HepG2 (cell line): ENCODE results near the gene CHMP6. TPM values are rescaled to one million over a fixed set of nuclear protein-coding genes. Genes with fewer than 3 reads are reported as not detected.

Source experiments
- HIVEP1 ChIP-seq: sonication (generic); formaldehyde crosslinking; IDR thresholded peaks from 2 replicates; pipeline ENCODE4 v1.4.0; 2020; ENCODE audit warnings: mild to moderate bottlenecking, missing genetic modification reagents
- KDM1A ChIP-seq: IDR thresholded peaks from 2 replicates; pipeline ENCODE4 v1.6.1; 2016; ENCODE audit warnings: missing compliant biosample characterization
- PHF5A ChIP-seq: IDR thresholded peaks from one replicate; pipeline ENCODE4 v1.6.1; 2018; ENCODE audit warnings: low read depth, missing genetic modification reagents; ENCODE audit not compliant: unreplicated experiment
- SALL2 ChIP-seq: sonication (generic); formaldehyde crosslinking; IDR thresholded peaks from 2 replicates; pipeline ENCODE4 v1.8.1; 2023; ENCODE audit warnings: mild to moderate bottlenecking, missing genetic modification reagents, inconsistent platforms
- SIX1 ChIP-seq: sonication (generic); formaldehyde crosslinking; IDR thresholded peaks from 2 replicates; pipeline ENCODE4 v1.4.0; 2020; ENCODE audit warnings: missing genetic modification reagents, borderline replicate concordance
- SYNCRIP ChIP-seq: fragments of 200-400 bp; formaldehyde crosslinking; IDR thresholded peaks from 2 replicates; pipeline ENCODE4 v1.6.1; 2018; ENCODE audit warnings: mild to moderate bottlenecking, low read depth, low read length; ENCODE audit not compliant: insufficient read depth
- U2AF2 ChIP-seq: fragments of 200-400 bp; formaldehyde crosslinking; IDR thresholded peaks from 2 replicates; pipeline ENCODE4 v1.6.1; 2017; ENCODE audit warnings: low read depth, mild to moderate bottlenecking, low read length
- ZFP62 ChIP-seq: sonication (generic); formaldehyde crosslinking; IDR thresholded peaks from 2 replicates; pipeline ENCODE4 v1.4.0; 2020; ENCODE audit warnings: missing genetic modification reagents
- ZNF20 ChIP-seq: sonication (generic); formaldehyde crosslinking; IDR thresholded peaks from 2 replicates; pipeline ENCODE4 v1.4.0; 2020; ENCODE audit warnings: mild to moderate bottlenecking, moderate library complexity, missing genetic modification reagents
- ZNF496 ChIP-seq: sonication (generic); formaldehyde crosslinking; IDR thresholded peaks from 2 replicates; pipeline ENCODE4 v1.8.1; 2023; ENCODE audit warnings: mild to moderate bottlenecking, moderate library complexity, missing genetic modification reagents; ENCODE audit not compliant: insufficient replicate concordance
- ZNF512B ChIP-seq: sonication (generic); formaldehyde crosslinking; IDR thresholded peaks from 2 replicates; pipeline ENCODE4 v1.5.1; 2020; ENCODE audit warnings: missing genetic modification reagents, mild to moderate bottlenecking, borderline replicate concordance
- ZNF574 ChIP-seq: sonication (generic); formaldehyde crosslinking; IDR thresholded peaks from 2 replicates; pipeline ENCODE4 v1.4.0; 2020; ENCODE audit warnings: missing genetic modification reagents
- ZNF614 ChIP-seq: IDR thresholded peaks from 2 replicates; pipeline ENCODE4 v1.6.1; 2018; ENCODE audit warnings: missing biosample characterization, missing genetic modification reagents, inconsistent platforms, borderline replicate concordance
- ZNF740 ChIP-seq: sonication (generic); formaldehyde crosslinking; IDR thresholded peaks from 2 replicates; pipeline ENCODE4 v1.4.0; 2020; ENCODE audit warnings: missing genetic modification reagents
- polyA plus RNA-seq, 8 experiments: library from polyadenylated mRNA; depleted of rRNA in 3 of 8; stranded (reverse) in 7 of 8; unstranded in 1 of 8; fragments of >200 nt; fragmentation: Illumina TruSeq in 4 of 8; extraction: Trizol in 4 of 8; gene quantifications; 2 replicates each; pipeline versions ENCODE4 v1.2.1 to v1.2.3, GENCODE V29; 2011 to 2016; ENCODE audit warnings: low read depth in 4 of 8, missing spikeins in 1 of 8, mixed read lengths in 1 of 8; ENCODE audit not compliant: insufficient read depth in 1 of 8
- total RNA-seq, 5 experiments: library from RNA; depleted of rRNA; stranded (reverse); fragments of >200 nt; fragmentation: Illumina TruSeq; extraction: Trizol; gene quantifications; 2 replicates each; pipeline ENCODE4 v1.2.3, GENCODE V29; 2016; ENCODE audit warnings: low read depth in 1 of 5
- TF ChIP-seq, protein P1 (sequence below): fragments of 450-650 bp; IDR thresholded peaks from 2 replicates; pipeline ENCODE4 v1.6.1; 2017; ENCODE audit warnings: mild to moderate bottlenecking
- TF ChIP-seq, protein P2 (sequence below): sonication (generic); formaldehyde crosslinking; IDR thresholded peaks from 2 replicates; pipeline ENCODE4 v1.8.0; 2023; ENCODE audit warnings: mild to moderate bottlenecking, missing genetic modification reagents
- TF ChIP-seq, protein P3 (sequence below): sonication (generic); formaldehyde crosslinking; IDR thresholded peaks from 2 replicates; pipeline ENCODE4 v1.4.0; 2020; ENCODE audit warnings: missing genetic modification reagents

Gene CHMP6
- total and polyA plus RNA-seq, 2 of the 13 experiments (the other 11 are each of a cell fraction or from before 2014, with no cell fraction given): 11.1 to 24.2 TPM

DNA sequence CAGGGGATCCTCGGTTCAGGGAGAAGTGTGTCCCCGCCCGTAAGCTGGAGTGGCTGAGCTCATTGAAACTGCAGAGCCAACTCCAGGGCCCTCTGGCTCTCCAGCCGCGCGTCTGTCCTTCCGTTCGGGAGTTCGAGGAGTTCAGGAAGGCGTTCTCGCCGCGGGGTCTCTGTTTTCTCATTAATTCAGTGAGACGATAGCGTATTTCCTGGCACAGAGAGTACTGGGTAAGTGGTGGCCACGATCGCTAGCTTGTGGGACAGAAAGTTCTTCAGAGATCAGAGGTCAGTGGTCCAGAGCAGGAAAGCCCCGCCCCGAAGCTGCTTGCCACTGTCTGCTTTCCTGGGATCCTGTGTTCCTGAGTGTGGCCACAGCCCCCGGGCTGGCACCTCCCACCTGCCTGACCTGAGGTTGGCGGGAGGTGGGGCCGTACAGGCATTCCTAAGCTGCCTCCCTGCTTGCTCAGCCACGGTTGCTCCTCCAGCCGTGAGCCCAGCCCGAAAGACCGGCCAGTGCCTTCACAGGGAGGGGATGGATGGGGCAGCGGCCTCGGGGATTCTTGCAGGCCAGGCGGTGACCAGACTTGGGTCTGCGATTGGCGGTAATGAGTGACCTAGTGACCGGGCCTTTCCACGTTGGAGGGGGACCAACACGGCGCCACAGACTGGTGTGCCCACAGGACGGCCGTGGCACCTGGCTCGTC lies 52.2 kb downstream of the CHMP6 start (continued):
- TF ChIP-seq SALL2 (CRISPR knock-in tag): peak; percentile 38
- TF ChIP-seq, protein P1, sequence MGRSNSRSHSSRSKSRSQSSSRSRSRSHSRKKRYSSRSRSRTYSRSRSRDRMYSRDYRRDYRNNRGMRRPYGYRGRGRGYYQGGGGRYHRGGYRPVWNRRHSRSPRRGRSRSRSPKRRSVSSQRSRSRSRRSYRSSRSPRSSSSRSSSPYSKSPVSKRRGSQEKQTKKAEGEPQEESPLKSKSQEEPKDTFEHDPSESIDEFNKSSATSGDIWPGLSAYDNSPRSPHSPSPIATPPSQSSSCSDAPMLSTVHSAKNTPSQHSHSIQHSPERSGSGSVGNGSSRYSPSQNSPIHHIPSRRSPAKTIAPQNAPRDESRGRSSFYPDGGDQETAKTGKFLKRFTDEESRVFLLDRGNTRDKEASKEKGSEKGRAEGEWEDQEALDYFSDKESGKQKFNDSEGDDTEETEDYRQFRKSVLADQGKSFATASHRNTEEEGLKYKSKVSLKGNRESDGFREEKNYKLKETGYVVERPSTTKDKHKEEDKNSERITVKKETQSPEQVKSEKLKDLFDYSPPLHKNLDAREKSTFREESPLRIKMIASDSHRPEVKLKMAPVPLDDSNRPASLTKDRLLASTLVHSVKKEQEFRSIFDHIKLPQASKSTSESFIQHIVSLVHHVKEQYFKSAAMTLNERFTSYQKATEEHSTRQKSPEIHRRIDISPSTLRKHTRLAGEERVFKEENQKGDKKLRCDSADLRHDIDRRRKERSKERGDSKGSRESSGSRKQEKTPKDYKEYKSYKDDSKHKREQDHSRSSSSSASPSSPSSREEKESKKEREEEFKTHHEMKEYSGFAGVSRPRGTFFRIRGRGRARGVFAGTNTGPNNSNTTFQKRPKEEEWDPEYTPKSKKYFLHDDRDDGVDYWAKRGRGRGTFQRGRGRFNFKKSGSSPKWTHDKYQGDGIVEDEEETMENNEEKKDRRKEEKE: no peak
- no peak for TF ChIP-seq ZNF20 (CRISPR knock-in tag)
- peak; percentile 50; the same call in 1 of the 2 replicates for TF ChIP-seq SIX1 (CRISPR knock-in tag)
- TF ChIP-seq, protein P2, sequence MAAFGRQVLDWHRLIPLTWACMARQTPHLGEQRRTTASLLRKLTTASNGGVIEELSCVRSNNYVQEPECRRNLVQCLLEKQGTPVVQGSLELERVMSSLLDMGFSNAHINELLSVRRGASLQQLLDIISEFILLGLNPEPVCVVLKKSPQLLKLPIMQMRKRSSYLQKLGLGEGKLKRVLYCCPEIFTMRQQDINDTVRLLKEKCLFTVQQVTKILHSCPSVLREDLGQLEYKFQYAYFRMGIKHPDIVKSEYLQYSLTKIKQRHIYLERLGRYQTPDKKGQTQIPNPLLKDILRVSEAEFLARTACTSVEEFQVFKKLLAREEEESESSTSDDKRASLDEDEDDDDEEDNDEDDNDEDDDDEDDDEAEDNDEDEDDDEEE (CRISPR knock-in tag): peak; percentile 82; the same call in 1 of the 2 replicates
- no peak for TF ChIP-seq U2AF2
- no peak for TF ChIP-seq PHF5A (CRISPR knock-in tag)
- TF ChIP-seq KDM1A (CRISPR knock-in tag): 0 out of 2 replicates have a peak, but pooled peaks have one; percentile 37
- no peak for TF ChIP-seq ZNF740 (CRISPR knock-in tag)
- TF ChIP-seq ZNF614 (CRISPR knock-in tag): peak; percentile 78
- 0 out of 2 replicates have a peak, but pooled peaks have one; percentile 13 for TF ChIP-seq ZNF512B (CRISPR knock-in tag)
- no peak; the same call in none of the 2 replicates for TF ChIP-seq ZNF574 (CRISPR knock-in tag)
- no peak for TF ChIP-seq ZFP62 (CRISPR knock-in tag)
- TF ChIP-seq, protein P3, sequence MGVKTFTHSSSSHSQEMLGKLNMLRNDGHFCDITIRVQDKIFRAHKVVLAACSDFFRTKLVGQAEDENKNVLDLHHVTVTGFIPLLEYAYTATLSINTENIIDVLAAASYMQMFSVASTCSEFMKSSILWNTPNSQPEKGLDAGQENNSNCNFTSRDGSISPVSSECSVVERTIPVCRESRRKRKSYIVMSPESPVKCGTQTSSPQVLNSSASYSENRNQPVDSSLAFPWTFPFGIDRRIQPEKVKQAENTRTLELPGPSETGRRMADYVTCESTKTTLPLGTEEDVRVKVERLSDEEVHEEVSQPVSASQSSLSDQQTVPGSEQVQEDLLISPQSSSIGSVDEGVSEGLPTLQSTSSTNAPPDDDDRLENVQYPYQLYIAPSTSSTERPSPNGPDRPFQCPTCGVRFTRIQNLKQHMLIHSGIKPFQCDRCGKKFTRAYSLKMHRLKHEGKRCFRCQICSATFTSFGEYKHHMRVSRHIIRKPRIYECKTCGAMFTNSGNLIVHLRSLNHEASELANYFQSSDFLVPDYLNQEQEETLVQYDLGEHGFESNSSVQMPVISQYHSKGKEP (CRISPR knock-in tag): no peak
- peak; percentile 32 for TF ChIP-seq HIVEP1 (CRISPR knock-in tag)
- TF ChIP-seq ZNF496 (CRISPR knock-in tag): no peak
- TF ChIP-seq SYNCRIP: no peak
